Fibroblast of pulmonary artery (primary cell): ENCODE data around the gene RRAD.

Experiments
- DNase-seq: peaks from one replicate; pipeline ENCODE4 v3.0.0-alpha.2; 2010; ENCODE audit warnings: low read depth
- H3K4me3 ChIP-seq: replicated peaks from 2 replicates; pipeline ENCODE4 v1.5.1; 2011; ENCODE audit warnings: low read depth, mild to moderate bottlenecking, control low read depth, low read length, moderate library complexity
- CTCF ChIP-seq: IDR thresholded peaks from 2 replicates; pipeline ENCODE4 v1.5.1; 2011; ENCODE audit warnings: mild to moderate bottlenecking, control low read depth, low read length, inconsistent platforms; ENCODE audit errors: missing control alignments

Gene RRAD

GRCh38 chr16:66914541-66914940 is 10.8 kb downstream of the RRAD start:
- no peak for TF ChIP-seq CTCF
- no peak for DNase-seq
- no peak overlapping the region for H3K4me3 ChIP-seq

GRCh38 chr16:66913711-66914110 is 11.6 kb downstream of the RRAD start:
- no peak for TF ChIP-seq CTCF
- H3K4me3 ChIP-seq: no peak overlapping the region
- no peak for DNase-seq

- no peak for TF ChIP-seq CTCF
- DNase-seq: no peak
These were observed 12.3 kb downstream of the RRAD start for GRCh38 chr16:66913081-66913480.

GRCh38 chr16:66911801-66912200 is 13.5 kb downstream of the RRAD start:
- H3K4me3 ChIP-seq: no peak overlapping the region
- no peak for TF ChIP-seq CTCF

More at GRCh38 chr16:66913081-66913480, 12.3 kb downstream of the RRAD start:
- no peak overlapping the region for H3K4me3 ChIP-seq

GRCh38 chr16:66911112-66911511 is 14.2 kb downstream of the RRAD start:
- H3K4me3 ChIP-seq: no peak overlapping the region
- no peak for DNase-seq
- no peak for TF ChIP-seq CTCF

More at GRCh38 chr16:66911801-66912200, 13.5 kb downstream of the RRAD start:
- DNase-seq: no peak

- no peak for DNase-seq
These were observed 15.0 kb downstream of the RRAD start for GRCh38 chr16:66910175-66910940.

More at GRCh38 chr16:66910175-66910940, 15.0 kb downstream of the RRAD start:
- H3K4me3 ChIP-seq: no peak overlapping the region
- no peak for TF ChIP-seq CTCF
